ENCODE measurements around the gene MIA2.
"Not testable (repeated sequence)": the region's sequence is repeated elsewhere in the genome, so short reads cannot be mapped to it uniquely, and the experiment has no call there.

MIA2 gene

DNA sequence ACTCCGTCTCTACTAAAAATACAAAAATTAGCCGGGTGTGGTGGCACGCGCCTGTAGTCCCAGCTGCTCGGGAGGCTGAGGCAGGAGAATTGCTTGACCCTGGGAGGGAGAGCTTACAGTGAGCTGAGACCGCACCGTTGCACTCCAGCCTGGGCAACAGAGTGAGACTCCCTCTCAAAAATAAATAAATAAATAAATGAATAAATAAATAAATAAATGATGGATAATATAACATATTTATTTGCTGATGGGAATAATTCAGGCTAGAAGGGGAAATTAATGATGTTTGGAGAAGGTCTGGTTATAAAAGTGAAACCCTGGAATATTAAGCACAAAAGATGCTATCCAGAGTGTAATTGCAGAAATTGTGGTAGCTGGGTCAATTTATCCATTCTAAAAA is 107.4 kb downstream of the MIA2 start:
- DNase-seq, result not testable (repeated sequence)

DNA sequence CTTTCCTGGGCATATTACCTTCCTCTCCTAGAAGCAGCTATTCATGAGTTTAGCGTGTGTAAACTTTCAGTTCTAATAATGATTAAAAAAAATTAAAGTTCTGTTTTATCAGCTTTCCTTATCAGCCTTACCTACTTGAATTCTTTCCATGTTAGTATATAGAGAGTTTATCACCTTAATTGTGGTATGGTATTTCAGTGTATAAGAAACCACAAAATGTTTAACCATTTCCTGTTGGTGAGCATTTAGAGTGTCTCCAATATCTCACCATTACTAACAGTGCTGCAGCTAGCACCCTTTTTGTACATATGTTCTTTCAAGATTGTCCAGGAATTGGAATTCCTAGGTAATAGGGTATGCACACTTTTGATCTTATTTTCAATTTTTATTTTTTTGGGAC is 109.1 kb downstream of the MIA2 start:
- DNase-seq, result no peak

DNA sequence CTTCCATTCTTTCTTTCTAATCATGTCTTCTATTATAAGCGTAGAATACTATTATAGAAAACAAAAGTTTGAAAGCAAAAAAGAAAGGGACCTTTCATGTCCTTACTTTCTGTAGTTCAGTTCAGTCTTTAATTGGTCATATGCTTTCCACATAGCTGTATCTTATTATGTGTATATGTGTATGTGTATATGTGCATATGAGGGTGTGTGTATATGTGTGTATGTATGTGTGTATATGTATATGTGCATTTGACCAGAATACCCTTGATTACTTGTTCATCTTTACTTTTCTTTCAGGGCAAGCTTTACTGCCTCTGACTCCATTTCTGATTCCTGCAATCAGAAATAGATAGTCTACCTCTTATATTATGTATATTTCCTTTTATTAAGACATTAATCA is 109.9 kb downstream of the MIA2 start:
- no peak for DNase-seq

DNA sequence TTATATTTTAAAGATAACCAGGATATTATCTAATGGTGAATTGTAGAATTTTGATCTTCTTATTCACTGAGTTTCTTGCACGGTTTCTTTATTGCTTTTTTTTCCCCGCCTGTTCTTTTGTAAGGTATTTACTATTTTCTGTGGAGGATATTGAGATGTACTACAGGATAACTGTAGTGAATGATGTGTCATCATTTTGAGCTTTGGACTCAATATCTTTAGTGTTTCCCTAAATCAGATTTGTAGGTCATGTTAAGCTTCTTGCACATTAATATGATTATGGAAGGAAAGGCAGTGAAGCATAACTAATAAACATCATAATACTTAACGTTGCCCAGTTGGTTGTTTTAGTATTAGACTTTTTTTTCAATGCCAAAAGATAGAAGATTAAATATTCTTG is 117.2 kb downstream of the MIA2 start:
- DNase-seq, result no peak

DNA sequence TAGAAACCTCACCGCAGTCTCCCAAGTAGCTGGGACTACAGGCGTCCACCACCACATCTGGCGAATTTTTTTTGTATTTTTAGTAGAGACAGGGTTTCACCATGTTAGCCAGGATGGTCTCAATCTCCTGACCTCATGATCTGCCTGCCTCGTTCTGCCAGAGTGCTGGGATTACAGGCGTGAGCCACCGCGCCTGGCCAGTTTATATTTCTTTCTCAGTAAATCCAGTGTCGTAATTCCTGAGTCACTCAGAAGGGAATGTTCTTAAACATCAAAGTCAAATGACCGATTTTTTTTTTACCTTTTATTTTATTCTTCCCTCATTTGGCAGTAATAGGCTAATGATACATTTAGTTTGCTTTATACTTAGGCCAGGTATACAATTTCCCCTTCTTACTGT is 118.0 kb downstream of the MIA2 start:
- DNase-seq, result no peak

DNA sequence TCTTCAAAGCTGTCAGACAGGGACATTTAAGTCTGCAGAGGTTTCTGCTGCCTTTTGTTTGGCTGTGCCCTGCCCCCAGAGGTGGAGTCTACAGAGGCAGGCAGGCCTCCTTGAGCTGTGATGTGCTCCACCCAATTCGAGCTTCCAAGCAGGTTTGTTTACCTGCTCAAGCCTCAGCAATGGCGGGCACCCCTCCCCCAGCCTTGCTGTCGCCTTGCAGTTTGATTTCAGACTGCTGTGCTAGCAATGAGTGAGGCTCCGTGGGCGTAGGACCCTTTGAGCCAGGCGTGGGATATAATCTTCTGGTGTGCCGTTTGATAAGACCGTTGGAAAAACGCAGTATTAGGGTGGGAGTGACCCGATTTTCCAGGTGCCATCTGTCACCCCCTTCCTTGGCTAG is 125.4 kb downstream of the MIA2 start:
- not testable (repeated sequence) for DNase-seq

DNA sequence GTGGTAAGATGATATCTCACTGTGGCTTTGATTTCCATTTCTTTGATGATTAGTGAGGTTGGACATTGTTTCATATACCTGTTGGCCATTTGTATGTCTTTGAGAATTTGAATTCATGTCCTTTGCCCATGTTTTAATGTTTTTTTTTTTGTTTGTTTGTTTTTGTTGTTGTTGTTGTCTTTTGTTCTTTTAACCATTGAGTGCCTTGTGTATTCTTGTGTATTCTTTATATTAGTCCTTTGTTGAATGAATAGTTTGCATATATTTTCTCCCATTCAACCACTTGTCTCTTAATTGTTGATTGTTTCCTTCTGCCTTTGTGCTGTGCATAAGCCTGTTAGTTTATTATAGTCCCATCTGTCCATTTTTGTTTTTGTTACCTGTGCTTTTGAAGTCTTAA is 126.6 kb downstream of the MIA2 start:
- DNase-seq, result no peak

DNA sequence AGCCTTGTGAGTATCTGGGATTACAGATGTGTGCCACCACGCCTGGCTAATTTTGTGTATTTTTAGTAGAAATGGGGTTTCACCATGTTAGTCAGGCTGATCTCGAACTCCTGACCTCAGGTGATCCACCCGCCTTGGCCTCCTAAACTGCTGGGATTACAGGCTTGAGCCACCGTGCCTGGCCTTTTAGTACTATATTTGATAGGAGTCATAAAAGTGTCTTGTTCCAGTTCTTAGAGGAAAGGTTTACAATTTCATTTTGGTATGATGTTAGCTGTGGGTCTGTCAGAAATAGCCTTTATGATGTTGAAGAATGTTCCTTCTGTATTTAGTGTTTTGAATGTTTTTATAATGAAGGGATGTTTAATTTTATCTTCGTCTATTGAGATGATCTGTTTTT is 127.8 kb downstream of the MIA2 start:
- not testable (repeated sequence) for DNase-seq

DNA sequence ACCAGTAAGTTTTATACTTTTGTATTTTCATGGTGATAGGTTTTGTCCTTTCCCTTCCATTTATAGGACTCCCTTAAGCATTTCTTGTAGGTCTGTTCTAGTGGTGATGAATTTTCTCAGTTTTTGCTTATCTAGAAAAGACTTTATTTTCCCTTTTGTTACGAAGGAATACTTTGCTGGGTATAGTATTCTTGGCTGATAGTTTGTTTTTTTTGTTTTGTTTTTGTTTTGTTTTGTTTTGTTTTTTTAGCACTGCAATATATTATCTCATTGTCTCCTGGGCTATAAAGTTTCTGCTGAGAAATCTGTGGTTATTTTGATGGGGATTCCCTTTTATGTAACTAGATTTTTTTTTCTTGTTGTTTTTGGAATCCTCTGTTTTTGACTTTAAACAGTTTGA is 130.8 kb downstream of the MIA2 start:
- no peak for DNase-seq

DNA sequence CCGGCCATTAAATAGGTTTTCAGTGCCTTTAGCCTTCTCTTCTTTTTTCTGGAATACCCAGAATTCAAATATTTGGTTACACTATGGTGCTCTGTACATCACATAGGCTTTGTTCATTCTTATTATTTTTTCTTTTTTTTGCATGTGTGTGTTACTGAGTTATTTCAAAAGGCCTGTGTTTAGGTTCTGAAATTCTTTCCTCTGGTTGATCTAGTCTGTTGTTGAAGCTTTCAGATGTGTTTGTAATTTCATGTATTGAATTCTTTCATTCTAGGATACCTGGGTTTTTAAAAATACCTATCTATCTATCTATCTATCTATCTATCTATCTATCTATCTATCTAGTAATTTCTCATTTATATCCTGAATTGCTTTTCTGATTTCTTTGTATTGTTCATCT is 131.6 kb downstream of the MIA2 start:
- no peak for DNase-seq

DNA sequence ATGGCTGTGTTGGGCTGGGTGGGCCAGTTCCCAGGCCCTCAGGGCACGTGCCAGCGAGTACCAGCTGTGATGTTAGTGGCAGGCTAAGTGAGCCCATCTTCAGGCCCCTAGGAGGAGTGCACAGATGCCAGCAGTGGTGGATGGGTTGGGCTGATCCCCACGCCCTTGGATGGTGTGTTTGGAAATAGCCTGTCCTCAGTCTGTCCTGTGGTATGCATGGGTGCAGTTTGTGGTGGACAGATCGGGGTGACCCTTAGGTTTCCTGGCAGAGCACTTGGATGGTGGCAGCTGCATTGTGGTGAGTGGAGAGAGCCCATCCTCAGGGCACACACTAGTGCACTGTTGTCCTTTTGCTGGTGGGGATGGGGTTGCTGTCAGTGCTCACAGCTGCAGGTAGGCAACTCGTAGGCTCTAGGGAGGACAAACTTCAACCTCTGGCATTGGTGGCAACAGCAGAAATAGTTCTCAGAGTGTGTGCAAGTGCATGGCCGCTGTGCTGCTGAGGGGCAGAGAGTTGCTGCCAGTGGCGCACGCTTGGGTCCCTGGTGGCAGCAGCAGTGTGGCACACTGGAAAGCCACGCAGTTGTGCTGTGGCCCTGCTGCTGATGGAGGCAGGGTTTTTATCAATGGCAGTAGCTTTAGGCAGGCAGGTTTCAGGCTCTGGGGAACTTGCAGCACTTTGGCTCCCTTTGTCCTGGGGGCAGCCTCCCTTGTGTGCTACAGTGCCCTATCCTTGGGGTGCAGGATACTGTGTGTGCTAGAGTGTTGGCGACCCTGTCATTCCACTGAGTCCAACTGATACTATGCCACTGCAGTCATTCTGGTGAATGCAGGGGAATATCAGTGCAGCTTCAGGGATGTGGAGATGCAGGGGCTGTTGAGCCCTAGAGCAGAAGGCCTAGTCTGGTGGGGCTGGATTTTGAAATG is 133.0 kb downstream of the MIA2 start:
- DNase-seq, result no peak

DNA sequence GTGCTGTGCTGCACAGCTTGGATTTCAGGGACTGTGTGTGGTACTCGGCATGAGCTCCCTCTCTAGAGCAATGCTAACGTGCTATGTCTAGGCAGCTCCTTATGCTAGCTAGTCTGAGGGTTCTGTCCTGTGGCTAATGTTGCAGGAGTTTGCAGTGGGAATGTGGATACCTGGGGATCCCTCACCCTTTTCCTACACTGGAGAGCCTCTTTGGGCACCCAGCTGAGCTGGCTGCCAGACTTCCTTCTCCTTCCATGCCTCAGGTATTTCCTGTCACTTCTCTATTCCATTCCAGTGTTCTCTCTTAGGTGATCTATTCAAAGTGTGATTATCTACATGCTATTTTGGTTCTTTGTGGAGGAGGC is 133.7 kb downstream of the MIA2 start:
- DNase-seq, result no peak

DNA sequence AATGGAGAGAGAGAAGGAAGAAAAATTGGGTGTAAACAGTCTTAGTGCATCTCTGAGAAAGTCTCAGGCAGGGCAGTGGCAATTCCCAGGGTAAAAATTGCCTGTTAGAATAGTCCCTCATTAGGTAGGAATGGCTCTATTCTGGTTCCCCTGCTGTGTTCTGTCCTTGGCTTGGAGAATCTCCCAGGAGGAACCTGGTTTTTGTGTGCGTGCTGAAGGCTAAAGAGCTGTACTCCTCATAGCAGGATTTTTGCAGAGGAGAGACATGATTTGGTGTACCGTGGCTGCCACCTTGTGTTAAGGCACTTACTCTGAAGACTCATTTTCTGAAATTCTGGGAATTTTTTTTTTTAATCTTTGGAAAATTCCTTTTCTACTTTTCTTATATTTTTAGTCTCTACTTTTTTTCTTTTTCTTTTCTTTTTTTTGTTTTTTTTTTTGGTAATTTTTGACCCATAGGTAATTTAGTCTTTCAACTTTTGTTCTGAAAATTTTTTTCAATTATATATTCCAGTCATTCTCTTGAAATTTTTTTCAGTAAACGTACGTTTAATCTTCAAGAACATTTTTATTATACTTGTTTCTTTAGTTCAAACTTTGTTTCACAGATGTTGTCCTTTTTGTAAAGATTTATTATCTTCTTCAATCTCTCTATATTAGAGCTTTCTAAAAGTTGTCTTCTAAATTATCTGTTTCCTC is 134.7 kb downstream of the MIA2 start:
- peak; percentile 13 to 23 for DNase-seq

DNA sequence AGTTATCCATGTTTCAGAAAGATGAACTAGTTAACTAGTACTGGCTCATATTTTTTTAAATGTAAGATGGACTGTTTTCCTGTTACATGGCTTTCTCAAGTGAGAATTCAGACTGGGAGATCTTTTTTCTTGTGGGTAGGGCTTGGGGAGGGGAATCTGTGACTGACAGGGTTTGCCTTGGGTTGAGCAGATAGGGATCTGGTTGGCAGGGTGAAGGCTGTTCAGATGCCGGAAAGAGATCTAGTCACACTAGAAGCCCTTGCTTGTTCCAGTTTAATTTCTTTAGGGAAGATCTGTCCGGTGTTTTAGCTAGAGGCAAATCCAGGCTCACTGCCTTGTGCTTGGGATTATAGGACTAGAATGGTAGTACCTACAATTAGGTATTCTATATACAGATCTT is 135.3 kb downstream of the MIA2 start:
- no peak for DNase-seq

DNA sequence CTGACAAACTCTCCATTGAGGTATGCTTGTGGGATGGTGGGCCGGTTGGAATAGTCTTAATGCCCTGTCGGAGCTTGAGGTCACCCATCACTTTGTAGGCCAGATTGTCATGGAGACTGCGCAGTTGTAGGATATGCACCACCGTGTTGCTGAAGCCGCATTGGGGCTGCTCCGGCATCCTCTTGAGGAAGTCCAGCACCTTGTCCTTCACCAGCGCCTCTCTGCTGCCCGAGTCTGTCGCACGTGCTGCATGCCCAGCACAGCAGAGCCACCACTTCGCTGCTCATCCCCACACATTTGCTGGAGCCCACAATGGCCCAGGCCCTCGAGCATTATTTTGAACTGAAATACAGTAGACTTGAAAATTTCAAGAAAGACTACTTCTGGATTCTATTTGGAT is 136.7 kb downstream of the MIA2 start:
- no peak for DNase-seq

DNA sequence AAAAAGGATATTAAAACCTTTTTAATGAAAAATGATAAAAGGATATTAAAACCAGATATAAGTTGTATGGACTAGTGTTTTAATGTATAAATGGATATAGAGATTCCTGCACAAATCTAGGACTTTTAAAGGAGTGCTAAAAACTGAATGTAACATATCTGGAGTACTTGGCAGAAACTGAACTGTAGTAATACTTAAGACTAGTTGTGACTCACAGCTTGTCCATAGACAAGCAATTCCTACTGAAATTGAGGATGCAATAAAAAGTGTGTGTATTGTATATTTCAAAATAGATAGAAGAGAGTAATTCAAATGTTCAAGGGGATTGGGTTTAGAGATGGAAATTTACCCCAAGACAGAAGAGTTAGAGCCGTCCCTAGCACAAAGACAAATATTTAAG is 138.9 kb downstream of the MIA2 start:
- no peak for DNase-seq

DNA sequence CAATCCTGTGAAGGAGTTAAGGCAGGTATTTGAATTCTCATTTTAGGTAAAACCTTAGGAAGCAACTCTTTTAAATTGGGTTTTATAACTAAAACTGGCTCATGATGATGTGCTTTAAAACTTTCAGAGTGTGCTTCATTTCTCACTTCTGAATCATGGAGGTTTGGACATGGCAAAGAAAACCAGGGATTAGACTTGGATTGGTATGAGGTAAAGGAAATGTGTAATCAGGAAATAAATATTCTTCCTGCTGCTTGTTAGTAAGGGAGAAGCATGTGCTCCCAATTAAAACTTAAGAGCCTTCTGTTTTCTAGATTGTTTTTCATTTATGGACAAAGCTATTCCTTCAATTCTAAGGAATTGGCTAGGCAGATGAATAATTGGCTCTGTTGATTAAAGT is 141.1 kb downstream of the MIA2 start:
- DNase-seq, result no peak

DNA sequence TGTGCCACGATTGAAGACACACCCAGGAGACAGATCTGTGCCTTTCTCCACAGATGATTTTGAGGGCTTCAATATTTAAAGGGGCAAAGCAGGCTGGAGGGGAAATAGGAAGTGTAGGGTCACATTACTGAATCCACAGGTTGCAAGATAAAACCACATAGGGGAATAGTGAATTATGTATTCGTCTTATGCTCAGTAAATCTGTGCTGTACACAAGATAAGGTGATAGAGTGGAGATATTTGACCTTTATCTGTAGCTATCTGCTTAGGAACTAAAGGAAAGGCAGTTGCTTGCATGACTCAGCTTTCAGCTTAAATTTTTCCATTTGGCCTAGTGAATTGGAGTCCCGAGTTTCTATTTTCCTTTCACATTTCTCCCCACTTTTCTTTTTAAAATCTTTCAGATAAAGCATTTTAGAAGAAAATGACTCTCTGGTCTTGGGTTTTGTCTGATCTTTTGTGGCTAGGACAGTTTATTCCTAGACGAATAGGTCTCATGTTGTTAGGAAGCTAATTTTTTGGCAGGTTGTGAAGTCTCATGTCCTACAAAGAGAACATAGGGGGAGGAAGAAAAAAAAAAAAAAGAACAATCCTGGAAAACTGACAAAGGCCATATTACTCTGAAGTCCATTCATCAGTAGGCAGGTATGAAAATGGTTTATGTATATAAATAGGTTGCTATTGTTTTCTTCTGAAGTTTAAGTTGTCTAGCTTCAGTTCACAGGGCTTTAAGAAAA is 143.1 kb downstream of the MIA2 start:
- DNase-seq, result no peak

DNA sequence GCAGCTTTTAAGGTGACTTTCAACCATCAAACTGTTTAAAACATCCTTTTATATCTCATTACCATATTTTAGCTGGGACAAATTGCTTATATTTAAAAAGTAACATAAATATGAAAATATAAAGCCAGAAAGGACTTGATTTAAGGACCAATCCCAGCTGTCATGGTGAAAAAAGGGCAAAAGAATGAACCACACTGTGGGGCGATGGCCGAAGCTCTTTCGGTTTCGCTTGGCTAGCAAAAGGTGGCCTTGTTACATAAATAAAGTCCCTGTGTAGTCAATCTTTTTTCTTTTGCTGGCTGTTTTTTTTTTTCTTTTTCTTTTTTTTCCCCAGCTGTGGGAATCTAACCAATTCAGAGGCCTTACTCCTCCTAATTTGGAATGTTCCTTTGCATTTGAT is 147.7 kb downstream of the MIA2 start:
- no peak for DNase-seq

DNA sequence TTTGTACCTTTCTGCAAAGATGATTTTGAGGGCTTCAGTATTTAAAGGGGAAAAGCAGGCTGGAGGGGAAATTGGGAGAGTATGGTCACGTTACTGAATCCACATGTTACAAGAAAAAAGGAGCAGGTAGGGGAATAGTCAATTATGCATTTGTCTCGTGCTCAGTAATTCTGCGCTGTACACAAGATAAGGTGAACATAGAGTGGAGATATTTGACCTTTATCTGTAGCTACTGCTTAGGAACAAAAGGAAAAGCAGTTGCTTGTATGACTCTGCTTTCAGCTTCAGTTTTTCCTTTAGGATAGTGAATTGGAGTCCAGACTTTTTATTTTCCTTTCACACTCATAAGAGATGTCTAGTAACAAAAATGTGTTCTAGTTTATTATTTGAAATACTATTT is 148.7 kb downstream of the MIA2 start:
- no peak for DNase-seq

DNA sequence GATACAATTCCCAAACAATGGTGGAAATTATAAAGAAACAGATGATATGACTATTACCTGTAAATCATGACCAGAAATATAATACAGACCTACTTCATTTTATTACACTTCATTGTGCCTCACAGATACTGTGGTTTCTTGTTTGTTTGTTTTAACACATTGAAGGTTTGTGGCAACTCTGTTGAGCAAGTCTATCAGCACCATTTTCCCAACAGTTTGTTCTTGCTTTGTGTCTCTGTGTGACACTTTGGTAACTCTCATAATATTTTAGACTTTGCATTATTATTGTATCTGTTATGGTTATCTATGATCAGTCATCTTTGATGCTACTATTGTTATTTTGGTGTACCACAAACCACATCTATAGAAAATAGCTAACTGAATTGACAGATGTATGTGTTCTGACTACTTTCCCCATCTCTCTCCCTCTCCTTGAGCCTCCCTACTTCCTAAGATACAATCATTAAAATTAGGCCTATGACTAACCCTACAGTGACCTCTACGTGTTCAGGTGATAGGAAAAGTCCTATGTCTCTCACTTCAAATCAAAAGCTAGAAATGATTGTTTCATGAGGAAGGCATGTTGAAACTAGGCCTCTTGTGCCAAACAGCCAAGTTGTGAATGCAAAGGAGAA is 149.4 kb downstream of the MIA2 start:
- no peak for DNase-seq

DNA sequence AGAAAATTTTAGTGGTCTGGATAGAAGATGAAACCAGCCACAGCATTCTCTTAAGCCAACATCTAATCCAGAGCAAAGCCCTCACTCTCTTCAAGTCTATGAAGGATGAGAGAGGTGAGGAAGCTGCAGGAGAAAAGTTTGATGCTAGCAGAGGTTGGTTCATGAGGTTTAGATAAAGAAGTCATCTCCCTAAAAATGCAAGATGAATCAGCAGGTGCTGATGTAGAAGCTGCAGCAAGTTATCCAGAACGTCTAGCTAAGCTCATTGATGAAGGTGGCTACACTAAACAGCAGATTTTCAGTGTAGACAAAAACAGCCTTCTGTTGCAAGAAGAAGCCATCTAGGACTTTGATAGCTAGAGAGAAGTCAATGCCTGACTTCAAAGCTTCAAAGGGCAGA is 150.0 kb downstream of the MIA2 start:
- DNase-seq, result no peak

DNA sequence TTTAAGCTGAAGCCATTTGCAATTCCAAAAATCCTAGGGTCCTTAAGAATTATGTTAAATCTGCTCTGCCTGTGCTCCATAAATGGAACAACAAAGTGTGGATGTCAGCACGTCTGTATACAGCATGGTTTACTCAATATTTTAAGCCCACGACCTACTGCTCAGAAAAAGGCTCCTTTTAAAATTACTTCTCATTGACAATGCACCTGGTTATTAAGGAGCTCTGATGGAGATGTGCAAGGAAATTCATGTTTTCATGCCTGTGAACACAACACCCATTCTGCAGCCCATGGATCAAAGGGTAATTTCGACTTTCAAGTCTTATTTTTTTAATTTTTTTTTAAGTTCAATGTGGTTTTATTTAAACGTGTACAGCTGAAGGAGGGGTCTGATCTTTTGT is 150.5 kb downstream of the MIA2 start:
- no peak for DNase-seq
